ENCODE results near the gene LPCAT3.

LPCAT3 gene

GRCh38 chr12:6937481-6938352, 80.6 kb downstream of the LPCAT3 start:
- DNase-seq (ENCODE audit: low read depth in 2 of 2): peak; percentile 85 to 87

- no peak for DNase-seq (ENCODE audit: low read depth in 2 of 2)
Measured at GRCh38 chr12:6936636-6937480, 81.4 kb downstream of the LPCAT3 start.

DNA sequence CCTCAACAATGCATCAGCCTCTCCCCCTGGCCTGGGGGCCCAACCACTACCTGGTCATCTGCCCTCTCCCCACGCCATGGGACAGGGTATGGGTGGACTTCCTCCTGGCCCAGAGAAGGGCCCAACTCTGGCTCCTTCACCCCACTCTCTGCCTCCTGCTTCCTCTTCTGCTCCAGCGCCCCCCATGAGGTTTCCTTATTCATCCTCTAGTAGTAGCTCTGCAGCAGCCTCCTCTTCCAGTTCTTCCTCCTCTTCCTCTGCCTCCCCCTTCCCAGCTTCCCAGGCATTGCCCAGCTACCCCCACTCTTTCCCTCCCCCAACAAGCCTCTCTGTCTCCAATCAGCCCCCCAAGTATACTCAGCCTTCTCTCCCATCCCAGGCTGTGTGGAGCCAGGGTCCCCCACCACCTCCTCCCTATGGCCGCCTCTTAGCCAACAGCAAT, 82.1 kb downstream of the LPCAT3 start:
- DNase-seq (ENCODE audit: low read depth in 2 of 2): no peak

DNA sequence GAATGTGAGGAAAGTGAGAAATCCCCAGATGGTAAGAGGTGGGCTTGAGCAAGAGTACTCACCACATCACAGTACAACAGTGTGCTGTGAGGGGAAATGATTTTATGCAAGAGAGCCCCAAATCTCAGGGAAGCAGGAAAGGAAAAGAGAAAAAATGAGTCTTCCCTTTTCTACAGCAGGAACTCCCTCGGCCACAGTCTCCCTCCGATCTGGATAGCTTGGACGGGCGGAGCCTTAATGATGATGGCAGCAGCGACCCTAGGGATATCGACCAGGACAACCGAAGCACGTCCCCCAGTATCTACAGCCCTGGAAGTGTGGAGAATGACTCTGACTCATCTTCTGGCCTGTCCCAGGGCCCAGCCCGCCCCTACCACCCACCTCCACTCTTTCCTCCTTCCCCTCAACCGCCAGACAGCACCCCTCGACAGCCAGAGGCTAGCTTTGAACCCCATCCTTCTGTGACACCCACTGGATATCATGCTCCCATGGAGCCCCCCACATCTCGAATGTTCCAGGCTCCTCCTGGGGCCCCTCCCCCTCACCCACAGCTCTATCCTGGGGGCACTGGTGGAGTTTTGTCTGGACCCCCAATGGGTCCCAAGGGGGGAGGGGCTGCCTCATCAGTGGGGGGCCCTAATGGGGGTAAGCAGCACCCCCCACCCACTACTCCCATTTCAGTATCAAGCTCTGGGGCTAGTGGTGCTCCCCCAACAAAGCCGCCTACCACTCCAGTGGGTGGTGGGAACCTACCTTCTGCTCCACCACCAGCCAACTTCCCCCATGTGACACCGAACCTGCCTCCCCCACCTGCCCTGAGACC, 82.7 kb downstream of the LPCAT3 start:
- no peak for DNase-seq (ENCODE audit: low read depth in 2 of 2)

DNA sequence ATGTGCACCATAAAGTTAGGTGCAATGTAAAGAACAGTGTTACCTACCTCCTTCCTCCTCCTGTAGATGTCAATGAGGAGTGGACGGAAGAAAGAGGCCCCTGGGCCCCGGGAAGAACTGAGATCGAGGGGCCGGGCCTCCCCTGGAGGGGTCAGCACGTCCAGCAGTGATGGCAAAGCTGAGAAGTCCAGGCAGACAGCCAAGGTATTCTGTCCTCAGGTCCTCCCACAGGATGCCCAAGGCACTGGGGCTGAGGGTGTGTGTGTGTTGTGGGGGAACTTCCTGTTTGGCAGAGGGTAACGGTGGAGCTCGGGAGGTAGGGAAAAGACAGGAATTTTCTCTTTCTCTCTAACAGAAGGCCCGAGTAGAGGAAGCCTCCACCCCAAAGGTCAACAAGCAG, 84.2 kb downstream of the LPCAT3 start:
- DNase-seq (ENCODE audit: low read depth in 2 of 2): no peak

- DNase-seq (ENCODE audit: low read depth in 2 of 2): no peak
Measured at GRCh38 chr12:6932766-6933165, 85.5 kb downstream of the LPCAT3 start.

DNA sequence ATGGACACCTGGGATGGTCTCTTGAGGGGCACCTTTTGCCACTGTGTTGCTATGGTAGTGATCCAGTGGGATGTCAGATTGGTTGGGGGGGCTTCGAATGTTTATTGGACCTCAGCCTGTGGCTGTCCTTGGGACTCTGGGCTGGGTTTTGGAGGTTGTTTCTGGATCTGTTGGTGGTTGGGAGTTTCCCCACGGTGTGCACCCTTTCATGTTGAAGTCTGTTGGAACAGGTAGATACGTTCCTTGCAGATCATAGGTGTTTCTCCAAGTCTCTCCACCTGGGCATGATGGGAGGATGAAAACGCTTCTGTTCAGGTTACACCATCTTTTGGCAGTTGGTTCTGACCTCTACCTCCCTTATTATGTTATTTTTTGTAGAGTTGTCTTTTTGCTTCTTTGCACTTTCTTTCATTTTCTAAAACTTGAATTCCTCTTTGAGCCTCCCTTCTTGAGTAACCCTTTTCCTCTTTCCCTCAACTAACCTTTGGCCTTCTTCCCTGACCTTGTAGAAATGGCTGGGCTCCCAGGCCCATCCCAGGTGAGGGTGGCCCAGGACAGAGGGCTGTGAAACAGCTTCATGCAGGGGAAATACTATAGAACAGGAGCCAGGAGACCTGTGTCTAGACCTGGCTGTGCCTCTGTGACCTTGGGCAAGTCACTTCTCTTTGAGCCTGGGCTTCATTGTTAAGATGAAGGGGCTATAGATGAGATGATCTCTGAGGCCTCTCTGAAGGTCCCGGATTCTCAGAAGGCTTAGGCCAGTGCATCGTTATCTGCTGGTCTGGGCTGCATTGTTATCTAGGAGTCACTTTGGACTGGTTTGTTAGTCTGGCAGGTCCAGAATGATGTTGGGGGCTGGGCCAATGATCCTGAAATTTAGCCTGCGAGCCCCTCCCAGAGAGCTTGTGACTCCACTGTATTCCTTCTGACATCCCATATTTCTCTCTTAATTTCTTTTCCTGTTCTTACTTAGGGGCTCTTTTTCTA, 88.5 kb downstream of the LPCAT3 start:
- no peak for DNase-seq (ENCODE audit: low read depth in 2 of 2)

GRCh38 chr12:6928703-6929407, 89.4 kb downstream of the LPCAT3 start:
- no peak for DNase-seq (ENCODE audit: low read depth in 2 of 2)

DNA sequence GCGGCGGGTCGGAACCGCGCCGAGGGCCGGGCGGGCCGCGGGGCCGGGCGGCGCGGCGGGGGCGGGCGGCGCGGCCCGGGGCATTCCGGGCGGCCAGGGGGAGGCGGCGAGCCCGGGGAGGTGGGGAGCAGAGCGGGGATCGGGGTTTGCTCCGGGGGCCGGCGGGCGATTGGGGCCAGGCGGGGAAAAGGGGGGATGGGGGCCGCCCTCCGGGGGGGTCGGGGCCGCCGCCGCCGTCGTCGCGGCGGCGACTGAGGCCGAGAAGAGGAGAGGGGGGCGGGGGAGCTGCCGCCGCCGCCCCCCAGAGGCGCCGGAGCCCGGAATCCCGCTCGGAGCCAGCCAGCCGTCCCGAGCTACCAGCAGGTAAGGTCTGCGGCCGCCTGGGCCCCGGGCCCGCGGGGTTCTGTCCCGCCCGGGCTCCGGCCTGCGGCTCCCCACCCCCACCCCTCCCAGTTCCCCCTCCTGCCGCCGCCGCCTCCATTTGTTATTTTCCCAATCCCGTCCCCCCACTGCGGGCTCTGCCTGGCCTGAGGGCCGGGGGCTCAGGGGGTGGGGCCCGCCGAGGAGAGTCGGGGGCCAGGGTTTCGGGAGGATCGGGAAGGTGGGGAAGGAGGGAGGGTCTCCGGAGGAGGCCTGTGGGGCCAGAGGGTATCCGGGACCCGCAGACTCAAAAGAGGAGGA, 90.1 kb downstream of the LPCAT3 start:
- no peak for DNase-seq (ENCODE audit: low read depth in 2 of 2)

DNA sequence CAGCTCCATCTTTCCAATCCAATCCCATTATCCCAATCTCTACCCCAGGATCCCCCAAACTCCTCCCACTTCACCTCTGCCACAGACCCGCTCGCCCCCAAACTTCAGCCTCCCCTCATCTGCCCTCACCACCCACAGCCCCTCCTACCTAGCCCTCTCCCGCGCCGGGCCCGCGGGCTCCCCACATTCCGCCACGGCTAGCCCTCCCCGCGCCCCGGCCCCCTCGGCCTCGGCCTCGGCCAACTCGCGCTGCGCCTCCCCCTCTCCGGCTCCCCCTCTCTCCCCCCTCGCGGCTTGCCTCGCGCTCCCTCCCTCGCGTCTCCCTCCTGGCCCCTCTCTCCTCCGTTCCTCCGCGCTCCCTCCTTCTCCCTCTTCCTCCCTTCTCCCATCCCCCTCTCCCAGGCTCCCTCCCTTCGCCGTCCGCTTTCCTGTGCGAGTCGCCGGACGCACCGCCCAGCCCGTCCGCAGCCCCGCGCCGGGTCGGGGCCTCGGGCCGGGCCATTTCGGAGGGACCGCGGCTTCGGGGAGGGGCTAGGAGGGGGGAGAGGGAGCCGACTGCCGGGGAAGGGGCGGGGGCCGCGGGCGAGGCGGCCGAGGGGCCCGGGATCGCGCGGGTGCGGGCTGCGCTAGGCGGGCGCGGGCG, 90.8 kb downstream of the LPCAT3 start, which contains the start of gene ATN1:
Gene ATN1, plus strand, starts transcription at position 581 of the 643 bp plus-strand sequence. CDS start 6,043 bp downstream, outside the sequence.
- DNase-seq (ENCODE audit: low read depth in 2 of 2): no peak
